H9 (cell line): Measurements from ENCODE around the gene RABGAP1L. TPM values are rescaled to one million over a fixed set of nuclear protein-coding genes. Genes with fewer than 3 reads are reported as not detected.
"Not testable (repeated sequence)": the region's sequence is repeated elsewhere in the genome, so short reads cannot be mapped to it uniquely, and the experiment has no call there.

Source experiments
- DNase-seq: peaks from one replicate; pipeline ENCODE4 v3.0.0-alpha.2; 2017
- H2AFZ ChIP-seq: one replicate; pipeline ENCODE4 v1.6.1; 2013; ENCODE audit warnings: mild to moderate bottlenecking, low read length, control low read depth, moderate library complexity
- H2AK5ac ChIP-seq: 2 replicates; pipeline ENCODE4 v1.6.1; 2013; ENCODE audit warnings: low read length, control low read depth, mixed read lengths; ENCODE audit not compliant: insufficient read length
- H2BK120ac ChIP-seq: one replicate; pipeline ENCODE4 v1.6.1; 2013; ENCODE audit warnings: low read depth, mild to moderate bottlenecking, low read length, control low read depth, inconsistent platforms; ENCODE audit not compliant: poor library complexity, severe bottlenecking
- H2BK12ac ChIP-seq: 2 replicates; pipeline ENCODE4 v1.6.1; 2013; ENCODE audit warnings: low read length, control low read depth, mixed read lengths, low read depth; ENCODE audit not compliant: insufficient read length
- H2BK15ac ChIP-seq: 2 replicates; pipeline ENCODE4 v1.6.1; 2013; ENCODE audit warnings: low read depth, low read length, control low read depth
- H2BK20ac ChIP-seq: one replicate; pipeline ENCODE4 v1.6.1; 2013; ENCODE audit warnings: low read depth, mild to moderate bottlenecking, low read length, control low read depth, inconsistent platforms; ENCODE audit not compliant: poor library complexity, severe bottlenecking
- H2BK5ac ChIP-seq: 2 replicates; pipeline ENCODE4 v1.6.1; 2013; ENCODE audit warnings: low read length, control low read depth, mixed read lengths; ENCODE audit not compliant: insufficient read length
- H3K14ac ChIP-seq: 2 replicates; pipeline ENCODE4 v1.6.1; 2013; ENCODE audit warnings: low read length, control low read depth; ENCODE audit not compliant: insufficient read depth
- H3K18ac ChIP-seq: 2 replicates; pipeline ENCODE4 v1.6.1; 2013; ENCODE audit warnings: low read depth, mild to moderate bottlenecking, mixed read lengths, low read length, control low read depth; ENCODE audit not compliant: insufficient read length
- H3K23ac ChIP-seq: 2 replicates; pipeline ENCODE4 v1.6.1; 2013; ENCODE audit warnings: low read length, control low read depth, mixed read lengths, low read depth; ENCODE audit not compliant: insufficient read length
- H3K23me2 ChIP-seq: 2 replicates; pipeline ENCODE4 v1.6.1; 2013; ENCODE audit warnings: low read depth, mild to moderate bottlenecking, mixed read lengths, low read length, control low read depth; ENCODE audit not compliant: insufficient read length, poor library complexity, severe bottlenecking
- H3K27ac ChIP-seq: 2 replicates; pipeline ENCODE4 v1.5.1; 2013; ENCODE audit warnings: low read length, control low read depth, mixed read lengths, low read depth; ENCODE audit not compliant: insufficient read length
- H3K27me3 ChIP-seq: 2 replicates; pipeline ENCODE4 v1.6.1; 2013; ENCODE audit warnings: low read length, control low read depth, inconsistent platforms; ENCODE audit not compliant: insufficient read depth
- H3K4ac ChIP-seq: 2 replicates; pipeline ENCODE4 v1.6.1; 2013; ENCODE audit warnings: low read depth, mild to moderate bottlenecking, control low read depth, inconsistent platforms, low read length, moderate library complexity
- H3K4me1 ChIP-seq: 2 replicates; pipeline ENCODE4 v1.6.1; 2013; ENCODE audit warnings: low read length, control low read depth, inconsistent platforms; ENCODE audit not compliant: insufficient read depth
- H3K4me2 ChIP-seq: 2 replicates; pipeline ENCODE4 v1.6.1; 2013; ENCODE audit warnings: low read length, control low read depth, mixed read lengths; ENCODE audit not compliant: insufficient read length, insufficient read depth
- H3K56ac ChIP-seq: 2 replicates; pipeline ENCODE4 v1.6.1; 2013; ENCODE audit warnings: low read depth, mild to moderate bottlenecking, mixed read lengths, low read length, control low read depth; ENCODE audit not compliant: insufficient read length
- H3K79me1 ChIP-seq: 2 replicates; pipeline ENCODE4 v1.6.1; 2013; ENCODE audit warnings: low read depth, mild to moderate bottlenecking, moderate library complexity, low read length, control low read depth, inconsistent platforms; ENCODE audit not compliant: insufficient read depth, poor library complexity, severe bottlenecking
- H3K79me2 ChIP-seq: 2 replicates; pipeline ENCODE4 v1.6.1; 2013; ENCODE audit warnings: low read length, control low read depth, inconsistent platforms; ENCODE audit not compliant: insufficient read depth
- H3K9ac ChIP-seq: 2 replicates; pipeline ENCODE4 v1.6.1; 2013; ENCODE audit warnings: low read length, control low read depth, mixed read lengths; ENCODE audit not compliant: insufficient read length; ENCODE audit errors: extremely low read depth
- H3K9me3 ChIP-seq: one replicate; pipeline ENCODE4 v1.6.1; 2013; ENCODE audit warnings: low read depth, low read length, inconsistent platforms; ENCODE audit not compliant: control insufficient read depth
- H3T11ph ChIP-seq: one replicate; pipeline ENCODE4 v1.6.1; 2013; ENCODE audit warnings: mild to moderate bottlenecking, low read length, control low read depth, inconsistent platforms
- H4K20me1 ChIP-seq: one replicate; pipeline ENCODE4 v1.6.1; 2013; ENCODE audit not compliant: control insufficient read depth, insufficient read length, insufficient read depth
- H4K5ac ChIP-seq: 2 replicates; pipeline ENCODE4 v1.6.1; 2013; ENCODE audit warnings: low read depth, mild to moderate bottlenecking, mixed read lengths, low read length, control low read depth; ENCODE audit not compliant: insufficient read length
- H4K8ac ChIP-seq: replicated peaks from 2 replicates; pipeline ENCODE4 v1.6.1; 2013; ENCODE audit warnings: low read length, control low read depth, mixed read lengths, low read depth; ENCODE audit not compliant: insufficient read length
- H4K91ac ChIP-seq: 2 replicates; pipeline ENCODE4 v1.6.1; 2013; ENCODE audit warnings: low read depth, mild to moderate bottlenecking, moderate library complexity, mixed read lengths, low read length, control low read depth; ENCODE audit not compliant: insufficient read length
- H3K27ac Mint-ChIP-seq, 3 experiments: 2 replicates in 2 of 3; 3 replicates in 1 of 3; pipeline ENCODE4 v1.8.0; 2020 to 2021; ENCODE audit warnings: mixed read lengths in 3 of 3, mild to moderate bottlenecking in 1 of 3, moderate library complexity in 1 of 3
- H3K27me3 Mint-ChIP-seq: 2 replicates; pipeline ENCODE4 v1.8.0; 2021; ENCODE audit warnings: low read depth, mild to moderate bottlenecking, moderate library complexity, mixed read lengths
- H3K36me3 Mint-ChIP-seq, 3 experiments: 2 replicates in 2 of 3; 3 replicates in 1 of 3; pipeline ENCODE4 v1.8.0; 2020 to 2021; ENCODE audit warnings: low read depth in 3 of 3, mixed read lengths in 3 of 3; ENCODE audit not compliant: insufficient read depth in 1 of 3
- H3K4me1 Mint-ChIP-seq, 2 experiments: 2 replicates each; pipeline ENCODE4 v1.8.0; 2020; ENCODE audit warnings: mixed read lengths in 2 of 2
- H3K4me3 Mint-ChIP-seq, 2 experiments: 2 replicates in 1 of 2; 3 replicates in 1 of 2; pipeline ENCODE4 v1.8.0; 2020 to 2021; ENCODE audit warnings: mild to moderate bottlenecking in 2 of 2, mixed read lengths in 2 of 2, moderate library complexity in 1 of 2
- H3K9me3 Mint-ChIP-seq, 2 experiments: 2 replicates in 1 of 2; 3 replicates in 1 of 2; pipeline ENCODE4 v1.8.0; 2020; ENCODE audit warnings: mild to moderate bottlenecking in 2 of 2, mixed read lengths in 2 of 2, moderate library complexity in 1 of 2
- WGBS: extraction: QIAGEN DNeasy Blood & Tissue Kit; methylation state at CpG from one replicate; pipeline ENCODE4 v1.1.7; 2013; ENCODE audit warnings: missing lambda C conversion rate, low lambda C conversion rate, mixed read lengths; ENCODE audit not compliant: insufficient read length; ENCODE audit errors: extremely low coverage; 5-methylcytosine and 5-hydroxymethylcytosine counted together
- total RNA-seq: library from RNA; stranded (reverse); gene quantifications from 2 replicates; pipeline ENCODE4 v1.2.1, GENCODE V29; 2021
- TF ChIP-seq, protein P1 (sequence below): fragments of 200-600 bp; sonication (generic); conservative IDR thresholded peaks from 3 replicates; pipeline ENCODE4 v1.8.0; 2021; ENCODE audit warnings: antibody characterized with exemption, mild to moderate bottlenecking

RABGAP1L gene
- total RNA-seq, 1 experiment from 2014 or later, result 147 TPM

DNA sequence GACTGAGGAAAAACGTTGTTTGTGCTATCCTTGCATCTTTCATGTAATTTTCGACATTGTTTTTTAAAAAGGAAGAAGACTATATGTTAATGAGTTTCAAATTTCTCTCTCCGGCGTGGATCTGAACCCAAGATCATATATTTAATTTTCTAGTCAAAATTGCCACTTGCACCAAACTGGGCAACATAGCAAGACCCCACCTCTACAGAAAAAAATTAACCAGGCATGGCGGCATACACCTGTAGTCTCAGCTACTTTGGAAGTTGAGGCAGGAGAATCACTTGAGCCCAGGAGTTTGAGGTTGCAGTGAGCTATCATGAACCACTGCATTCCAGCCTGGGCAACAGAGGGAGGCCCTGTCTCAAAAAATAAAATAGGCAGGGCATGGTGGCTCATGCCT lies 16.5 kb upstream of the RABGAP1L start:
- no peaks in the 10 kb centered on the region for H3K79me1 ChIP-seq
- DNase-seq, result no peak
- Mint-ChIP-seq H3K9me3 (peaks cover 5 to 7% of the 10 kb centered on the region in 2 experiments), H3K36me3 (no peaks in the 10 kb centered on the region), H3K27me3 (no peaks in the 10 kb centered on the region), H3K4me3 (no peak overlapping the region), H3K27ac (no peak overlapping the region), H3K4me1 (no peaks in the 10 kb centered on the region)
- no peak overlapping the region for H3K56ac ChIP-seq
- H3K4me1 ChIP-seq, result no peaks in the 10 kb centered on the region
- H2BK12ac ChIP-seq, result no peak overlapping the region
- no peak overlapping the region for H4K5ac ChIP-seq
- no peak overlapping the region for H2AFZ ChIP-seq
- no peak overlapping the region for H3K4ac ChIP-seq
- H2AK5ac ChIP-seq, result no peak overlapping the region
- H2BK15ac ChIP-seq, result no peak overlapping the region
- H4K20me1 ChIP-seq, result no peaks in the 10 kb centered on the region
- no peak overlapping the region for H2BK5ac ChIP-seq
- H4K91ac ChIP-seq, result no peak overlapping the region
- H3K23ac ChIP-seq, result no peak overlapping the region
- H3K23me2 ChIP-seq, result no peaks in the 10 kb centered on the region
- H3K18ac ChIP-seq, result no peak overlapping the region
- no peaks in the 10 kb centered on the region for H3K9me3 ChIP-seq
- no CpG with 5 or more reads among the region's 5 CpGs for WGBS
- H3K27ac ChIP-seq, result no peak overlapping the region
- no peak overlapping the region for H2BK20ac ChIP-seq
- no peaks in the 10 kb centered on the region for H3K27me3 ChIP-seq
- TF ChIP-seq, protein P1, sequence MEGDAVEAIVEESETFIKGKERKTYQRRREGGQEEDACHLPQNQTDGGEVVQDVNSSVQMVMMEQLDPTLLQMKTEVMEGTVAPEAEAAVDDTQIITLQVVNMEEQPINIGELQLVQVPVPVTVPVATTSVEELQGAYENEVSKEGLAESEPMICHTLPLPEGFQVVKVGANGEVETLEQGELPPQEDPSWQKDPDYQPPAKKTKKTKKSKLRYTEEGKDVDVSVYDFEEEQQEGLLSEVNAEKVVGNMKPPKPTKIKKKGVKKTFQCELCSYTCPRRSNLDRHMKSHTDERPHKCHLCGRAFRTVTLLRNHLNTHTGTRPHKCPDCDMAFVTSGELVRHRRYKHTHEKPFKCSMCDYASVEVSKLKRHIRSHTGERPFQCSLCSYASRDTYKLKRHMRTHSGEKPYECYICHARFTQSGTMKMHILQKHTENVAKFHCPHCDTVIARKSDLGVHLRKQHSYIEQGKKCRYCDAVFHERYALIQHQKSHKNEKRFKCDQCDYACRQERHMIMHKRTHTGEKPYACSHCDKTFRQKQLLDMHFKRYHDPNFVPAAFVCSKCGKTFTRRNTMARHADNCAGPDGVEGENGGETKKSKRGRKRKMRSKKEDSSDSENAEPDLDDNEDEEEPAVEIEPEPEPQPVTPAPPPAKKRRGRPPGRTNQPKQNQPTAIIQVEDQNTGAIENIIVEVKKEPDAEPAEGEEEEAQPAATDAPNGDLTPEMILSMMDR, result no peak
- H3K14ac ChIP-seq, result no peak overlapping the region
- H3K4me2 ChIP-seq, result no peak overlapping the region
- no peak overlapping the region for H3K9ac ChIP-seq
- H3K79me2 ChIP-seq, result no peaks in the 10 kb centered on the region
- no peak overlapping the region for H2BK120ac ChIP-seq
- no peak overlapping the region for H4K8ac ChIP-seq
- no peak overlapping the region for H3T11ph ChIP-seq

DNA sequence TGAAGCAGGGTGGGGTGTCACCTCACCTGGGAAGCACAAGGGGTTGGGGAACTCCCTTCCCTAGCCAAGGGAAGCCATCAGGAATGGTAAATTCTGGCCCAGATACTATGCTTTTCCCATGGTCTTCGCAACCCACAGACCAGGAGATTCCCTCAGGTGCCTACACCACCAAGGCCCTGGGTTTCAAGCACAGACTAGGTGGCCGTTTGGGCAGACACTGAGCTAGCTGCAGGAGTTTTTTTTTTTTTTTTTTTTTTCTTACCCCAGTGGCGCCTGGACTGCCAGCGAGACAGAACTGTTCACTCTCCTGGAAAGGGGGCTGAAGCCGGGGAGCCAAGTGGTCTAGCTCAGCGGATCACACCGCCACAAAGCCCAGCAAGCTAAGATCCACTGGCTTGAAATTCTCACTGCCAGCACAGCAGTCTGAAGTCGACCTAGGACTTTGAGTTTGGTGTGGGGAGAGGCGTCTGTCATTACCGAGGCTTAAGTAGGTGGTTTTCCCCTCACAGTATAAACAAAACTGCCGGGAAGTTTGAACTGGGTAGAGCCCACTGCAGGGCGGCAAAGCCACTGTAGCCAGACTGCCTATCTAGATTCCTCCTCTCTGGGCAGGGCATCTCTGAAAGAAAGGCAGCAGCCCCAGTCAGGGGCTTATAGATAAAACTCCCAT lies 15.5 kb upstream of the RABGAP1L start:
- DNase-seq, H3K23ac ChIP-seq, H3K23me2 ChIP-seq, H3K9ac ChIP-seq, H3K9me3 ChIP-seq, H3K4me3 Mint-ChIP-seq, H3K56ac ChIP-seq, H2AFZ ChIP-seq, H3K79me2 ChIP-seq, H3K4me2 ChIP-seq, H2BK12ac ChIP-seq, H3K4ac ChIP-seq, H4K5ac ChIP-seq, H3K27me3 ChIP-seq, H3T11ph ChIP-seq, H3K79me1 ChIP-seq, H2BK20ac ChIP-seq, H3K36me3 Mint-ChIP-seq, H4K91ac ChIP-seq, H3K27ac Mint-ChIP-seq, H3K4me1 ChIP-seq, H2BK120ac ChIP-seq, H3K14ac ChIP-seq, H4K20me1 ChIP-seq, H3K27ac ChIP-seq, H2BK5ac ChIP-seq, H4K8ac ChIP-seq, H2BK15ac ChIP-seq, H3K27me3 Mint-ChIP-seq, H3K18ac ChIP-seq, H3K4me1 Mint-ChIP-seq, H2AK5ac ChIP-seq: not testable (repeated sequence)
- no CpG with 5 or more reads among the region's 12 CpGs for WGBS
- H3K9me3 Mint-ChIP-seq, result peaks cover 10 to 11% of the 10 kb centered on the region in 2 experiments
